Measurements from ENCODE around the gene PSMD2.
"Not testable (repeated sequence)": the region's sequence is repeated elsewhere in the genome, so short reads cannot be mapped to it uniquely, and the experiment has no call there.

Gene PSMD2

DNA sequence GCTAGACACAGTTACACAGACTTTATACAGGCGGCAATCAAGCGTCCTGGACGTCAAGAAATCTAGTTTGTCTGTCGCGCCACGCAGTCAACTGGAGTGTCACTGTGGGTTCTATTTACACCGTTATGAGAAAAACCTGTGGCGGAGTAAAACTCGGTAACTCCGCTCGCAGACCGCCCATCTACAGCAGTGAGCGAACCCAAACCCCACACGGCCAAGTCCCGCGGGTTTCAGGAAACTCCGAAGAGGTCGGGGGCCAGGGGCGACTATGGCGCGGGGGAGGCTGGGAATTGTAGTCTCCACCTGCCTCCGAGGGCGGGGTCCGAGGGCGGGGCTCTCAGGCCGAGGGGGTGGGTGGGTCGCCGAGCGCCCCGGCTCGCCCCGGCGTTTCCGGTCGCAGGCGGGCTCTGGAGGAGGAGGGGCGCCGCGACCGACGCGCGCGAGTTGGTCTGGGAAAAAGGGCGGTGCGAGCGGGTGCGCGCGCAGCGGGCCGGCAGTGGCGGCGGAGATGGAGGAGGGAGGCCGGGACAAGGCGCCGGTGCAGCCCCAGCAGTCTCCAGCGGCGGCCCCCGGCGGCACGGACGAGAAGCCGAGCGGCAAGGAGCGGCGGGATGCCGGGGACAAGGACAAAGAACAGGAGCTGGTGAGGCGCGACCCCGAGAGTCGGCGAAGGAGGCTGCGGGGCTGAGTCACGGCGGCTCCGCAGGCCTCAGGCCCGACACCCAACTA lies at the start of gene PSMD2:
TSS of gene PSMD2 (plus strand) at position 483 of the 729 bp plus-strand sequence. CDS start at position 509, 26 bp downstream.
- DNase-seq: peak; percentile 98 to 99

- peak; percentile 94 to 95 for DNase-seq
Measured at GRCh38 chr3:184249412-184250166, 49.5 kb upstream of the PSMD2 start, which contains the start of gene EEF1AKMT4. Gene EEF1AKMT4 (plus strand): TSS chr3:184249672. CDS start chr3:184249695, 23 bp downstream.

DNA sequence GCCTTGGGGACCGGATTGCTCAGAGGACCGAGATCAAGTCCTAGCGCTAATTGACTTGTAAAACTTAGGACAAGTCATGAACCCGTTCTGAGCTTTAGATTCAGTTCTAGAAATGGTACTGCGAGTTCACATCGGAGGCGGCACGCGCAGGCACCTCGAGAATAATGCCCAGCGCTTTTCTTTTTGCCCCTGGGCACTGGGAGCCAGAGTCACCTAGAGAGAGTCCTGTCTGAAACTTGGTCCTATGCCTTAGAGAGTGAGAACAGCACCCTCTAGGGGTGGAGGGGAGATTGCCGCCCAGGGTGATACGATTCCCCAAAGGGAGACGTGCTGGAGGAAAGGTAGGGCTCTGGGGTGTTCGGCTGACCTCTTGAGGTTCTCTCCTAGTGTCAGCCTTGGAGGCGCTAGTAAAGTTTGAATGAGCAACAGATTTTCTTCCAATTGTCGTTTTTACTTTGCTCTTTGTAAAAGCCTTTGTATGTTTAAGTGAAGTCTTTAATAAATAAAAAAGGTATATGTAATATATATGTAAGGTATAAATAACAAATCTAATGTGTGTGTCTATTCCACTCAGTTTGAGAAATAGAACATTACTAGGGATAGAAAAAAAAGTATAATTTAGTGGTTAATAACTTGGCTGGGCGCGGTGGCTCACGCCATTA lies 48.7 kb upstream of the PSMD2 start:
- DNase-seq: peak; percentile 82 to 92

- DNase-seq: peak in 1 of 2 donors; percentile 29
Measured at GRCh38 chr3:184255291-184256039, 43.6 kb upstream of the PSMD2 start.

GRCh38 chr3:184257083-184257915 lies 41.7 kb upstream of the PSMD2 start:
- no peak for DNase-seq

DNA sequence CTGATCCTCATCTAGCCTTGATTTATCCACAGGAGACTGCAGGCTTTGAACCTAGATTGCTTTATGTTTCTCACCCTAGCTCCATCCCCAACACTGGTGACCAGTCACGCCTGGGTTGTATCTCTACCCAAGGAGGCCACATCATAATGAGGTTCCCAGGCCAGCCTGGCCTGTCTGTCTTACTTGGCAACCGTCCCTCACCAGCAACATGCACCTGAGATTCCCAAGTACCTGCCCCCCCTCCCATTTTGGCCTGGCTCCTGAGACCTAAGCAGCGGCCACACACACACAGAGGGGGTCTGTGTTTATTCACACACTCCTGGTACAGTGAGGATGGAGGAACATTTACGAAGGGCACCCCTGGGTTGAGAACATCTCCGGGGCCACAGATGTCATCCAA lies 40.1 kb upstream of the PSMD2 start:
- no peak for DNase-seq

DNA sequence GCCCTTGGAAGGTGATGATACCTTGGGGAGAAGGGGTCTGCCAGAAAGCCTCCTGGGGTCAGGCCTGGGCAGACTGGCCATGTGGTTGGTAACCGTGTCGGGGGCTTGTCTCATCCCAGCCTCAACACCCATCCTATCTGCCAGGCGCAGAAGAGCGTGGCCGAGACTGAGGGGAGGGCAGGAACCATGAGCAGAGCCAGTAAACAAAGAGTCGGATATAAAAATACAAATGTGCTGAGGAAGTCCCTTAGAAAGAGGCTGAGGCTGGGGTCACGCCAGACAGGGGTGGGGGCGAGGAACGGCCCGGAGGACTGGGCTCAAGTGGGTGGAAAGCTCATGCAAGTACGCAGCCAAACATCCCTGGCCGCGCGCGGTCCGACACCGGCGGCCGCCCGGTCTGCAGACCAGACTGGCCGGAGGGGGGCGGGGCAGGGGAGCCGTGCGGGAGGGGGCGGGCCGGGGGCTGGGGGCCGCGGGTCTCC lies 39.6 kb upstream of the PSMD2 start:
- no peak for DNase-seq

GRCh38 chr3:184259878-184260723 lies 38.9 kb upstream of the PSMD2 start:
- DNase-seq: peak; percentile 29 to 33

DNA sequence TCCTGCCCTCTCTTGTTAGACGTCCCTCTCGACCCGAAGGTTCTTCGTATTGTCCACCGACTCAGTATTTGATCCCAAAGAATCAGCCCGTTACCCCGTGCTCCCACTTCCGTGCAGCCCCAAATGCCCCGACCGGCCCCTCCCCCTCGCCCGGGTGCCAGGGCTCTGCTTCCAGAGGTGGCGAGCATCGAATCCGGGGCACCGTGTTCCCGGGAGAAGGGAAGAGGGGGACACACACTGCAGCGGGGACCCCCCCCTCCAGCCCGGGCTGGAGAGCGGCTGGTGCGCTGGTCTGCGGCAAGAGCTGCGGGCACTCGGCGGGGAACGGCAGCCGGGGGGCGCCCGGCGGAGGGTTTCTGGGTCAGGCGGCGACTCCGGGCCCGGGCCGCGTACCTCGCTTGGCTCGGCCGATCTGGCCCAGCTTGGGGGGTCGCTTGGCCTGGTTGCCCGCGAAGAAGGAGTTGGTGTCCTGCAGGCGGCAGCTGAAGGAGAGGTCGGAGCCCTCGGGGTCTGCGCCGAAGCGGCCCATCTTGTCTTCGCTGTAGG lies 38.2 kb upstream of the PSMD2 start:
- no peak for DNase-seq

- peak; percentile 56 to 62 for DNase-seq
Measured at GRCh38 chr3:184261270-184261853, 37.7 kb upstream of the PSMD2 start, which contains the start of gene CAMK2N2. Gene CAMK2N2 (minus strand): TSS chr3:184261553. CDS start chr3:184261285, 268 bp downstream.

DNA sequence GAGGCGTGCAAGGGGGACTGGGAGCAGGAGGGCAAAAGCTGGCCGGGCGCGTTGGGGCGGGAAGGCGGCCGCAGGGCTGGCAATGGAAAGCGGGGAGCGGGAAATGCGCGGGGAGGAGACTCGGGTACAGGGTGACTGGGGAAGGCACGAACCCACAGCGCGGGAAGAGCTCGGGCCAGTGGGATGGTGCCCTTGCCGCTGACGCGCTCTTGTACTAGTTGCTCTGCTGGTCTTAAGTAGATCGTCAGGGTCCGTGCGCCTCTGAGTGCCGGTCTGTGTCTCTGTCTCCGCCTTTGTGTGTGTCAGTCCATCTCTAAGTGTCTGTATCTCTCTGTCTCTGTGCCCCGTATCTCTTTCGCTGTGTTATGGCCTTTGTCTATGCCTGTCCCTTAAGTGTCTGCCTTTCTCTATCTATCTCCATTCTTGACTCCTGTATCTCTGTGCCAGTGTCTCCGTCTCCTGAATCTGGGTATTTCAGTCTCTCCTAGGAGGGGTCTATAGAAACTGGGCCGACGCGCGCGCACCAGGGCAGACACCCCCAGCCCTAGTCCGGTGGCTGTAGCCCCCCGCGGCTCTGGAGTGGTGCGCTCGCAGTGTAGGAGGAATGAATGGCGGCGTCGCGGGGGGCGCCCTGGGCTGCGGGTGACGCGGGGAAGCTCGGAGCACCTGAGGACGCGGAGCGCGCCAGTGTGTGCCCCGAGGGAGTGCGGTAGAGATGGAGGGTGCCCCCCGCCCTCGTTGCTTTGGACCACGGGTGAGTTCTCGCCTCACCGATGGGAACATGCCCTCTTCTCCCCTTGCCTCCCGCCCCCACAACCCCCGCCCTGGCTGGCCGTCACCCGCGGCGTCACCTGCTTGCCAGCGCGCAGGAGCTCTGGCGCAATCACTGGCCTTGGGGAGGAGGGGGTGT lies 36.9 kb upstream of the PSMD2 start:
- peak; percentile 31 to 38 for DNase-seq

GRCh38 chr3:184262764-184263179 lies 36.3 kb upstream of the PSMD2 start:
- DNase-seq: no peak

DNA sequence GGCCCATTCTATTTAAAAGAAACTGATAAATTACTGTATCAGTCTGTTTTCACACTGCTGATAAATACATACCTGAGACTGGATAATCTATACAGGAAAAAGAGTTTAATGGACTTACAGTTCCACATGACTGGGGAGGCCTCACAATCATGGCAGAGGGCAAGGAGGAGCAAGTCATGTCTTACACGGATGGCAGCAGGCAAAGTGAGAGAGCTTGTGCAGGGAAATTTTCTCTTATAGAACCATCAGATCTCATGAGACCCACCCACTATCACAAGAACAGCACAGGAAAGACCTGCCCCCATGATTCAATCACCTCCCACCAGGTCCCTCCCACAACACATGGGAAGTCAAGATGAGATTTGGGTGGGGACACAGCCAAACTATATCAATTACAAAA lies 31.8 kb upstream of the PSMD2 start:
- DNase-seq: not testable (repeated sequence)

DNA sequence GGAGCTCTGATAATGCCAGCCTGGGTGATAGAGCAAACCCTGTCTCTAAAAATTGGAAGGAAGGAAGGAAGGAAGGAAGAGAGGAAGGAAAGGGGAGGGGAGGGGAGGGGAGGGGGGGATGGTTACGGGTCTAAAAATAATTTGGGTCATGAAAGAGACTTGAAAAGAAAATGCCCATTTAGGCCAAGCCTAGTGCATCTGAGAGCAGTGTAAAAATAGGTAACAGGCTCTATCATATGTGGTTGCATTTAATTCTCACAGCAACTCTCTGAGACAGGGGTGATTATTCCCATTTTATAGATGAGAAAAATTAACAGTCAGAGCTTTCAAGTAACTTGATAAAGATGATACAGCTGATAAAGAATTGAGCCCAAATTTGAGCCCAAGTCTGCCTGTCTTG lies 26.8 kb upstream of the PSMD2 start:
- no peak for DNase-seq

DNA sequence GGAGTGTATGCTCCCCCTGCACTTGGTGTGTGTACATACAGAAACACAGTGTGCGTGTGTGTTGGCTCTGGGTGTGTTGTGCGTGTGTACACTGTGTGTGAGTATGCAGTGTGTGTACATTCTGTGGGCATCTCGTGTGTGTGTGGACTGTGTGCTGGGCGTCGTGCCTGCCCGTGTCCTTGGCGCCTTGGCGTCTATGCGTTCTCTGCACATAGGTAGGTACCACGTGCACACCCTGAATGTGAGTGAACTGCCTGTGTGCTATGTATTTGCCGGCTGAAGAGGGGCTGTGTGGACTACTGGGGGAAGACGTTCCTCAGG lies 23.7 kb upstream of the PSMD2 start:
- DNase-seq: no peak

- DNase-seq: no peak
Measured at GRCh38 chr3:184275961-184276910, 22.8 kb upstream of the PSMD2 start, which contains the start of gene ECE2. Gene ECE2 (plus strand): TSS chr3:184276022. CDS start chr3:184276154, 132 bp downstream.

- DNase-seq: no peak
Measured at GRCh38 chr3:184277366-184277765, 21.7 kb upstream of the PSMD2 start.

- no peak for DNase-seq
Measured at GRCh38 chr3:184282941-184283340, 16.1 kb upstream of the PSMD2 start.

Measured in activated CD4-positive, alpha-beta T cell treated with anti-CD3 and anti-CD28 coated beads for 4 hours (primary cell).